K562 (cell line): ENCODE results near the gene MYO16. TPM values are rescaled to one million over a fixed set of nuclear protein-coding genes. Genes with fewer than 3 reads are reported as not detected.

ENCODE experiments used
- CHD7 ChIP-seq: fragments of 200-600 bp; sonication (generic); IDR thresholded peaks from one replicate; pipeline ENCODE4 v1.6.1; 2012; ENCODE audit warnings: mild to moderate bottlenecking, low read depth, low read length, inconsistent platforms
- GTF2A2 ChIP-seq: IDR thresholded peaks from 2 replicates; pipeline ENCODE4 v1.6.1; 2016; ENCODE audit warnings: mild to moderate bottlenecking, missing genetic modification characterization, missing compliant biosample characterization
- HNRNPK ChIP-seq: fragments of 200-400 bp; formaldehyde crosslinking; IDR thresholded peaks from one replicate; pipeline ENCODE4 v1.6.1; 2018; ENCODE audit warnings: mild to moderate bottlenecking, low read depth, low read length; ENCODE audit not compliant: poor library complexity, severe bottlenecking
- HNRNPL ChIP-seq: fragments of 200-400 bp; formaldehyde crosslinking; IDR thresholded peaks from 2 replicates; pipeline ENCODE4 v1.6.1; 2017; ENCODE audit warnings: low read depth, mild to moderate bottlenecking, low read length
- SMAD1 ChIP-seq: fragments of 150-350 bp; IDR thresholded peaks from 2 replicates; pipeline ENCODE4 v1.6.1; 2014; ENCODE audit warnings: low read length, low read depth; ENCODE audit not compliant: partially characterized antibody
- ZNF184 ChIP-seq: sonication (generic); formaldehyde crosslinking; IDR thresholded peaks from 2 replicates; pipeline ENCODE4 v1.5.0; 2020; ENCODE audit warnings: missing genetic modification reagents
- polyA plus RNA-seq, 8 experiments: library from polyadenylated mRNA; depleted of rRNA in 4 of 8; stranded (reverse) in 5 of 8; unstranded in 3 of 8; fragments of >200 nt; fragmentation: Nextera tagmentation in 2 of 8; fragmentation: Illumina TruSeq in 1 of 8; extraction: Ambion mirVana in 2 of 8; extraction: Trizol in 1 of 8; gene quantifications; 2 replicates each; pipeline versions ENCODE4 v1.2.1 to v1.2.3, GENCODE V29; 2011 to 2014; ENCODE audit warnings: inconsistent platforms in 1 of 8, missing spikeins in 1 of 8
- total RNA-seq, 7 experiments: library from RNA; depleted of rRNA in 6 of 7; stranded (reverse); fragments of >200 nt in 6 of 7; fragmentation: Illumina TruSeq in 2 of 7; extraction: Trizol in 2 of 7; gene quantifications; 2 replicates each; pipeline versions ENCODE4 v1.2.1 to v1.2.3, GENCODE V29; 2011 to 2021; ENCODE audit warnings: low replicate concordance in 1 of 7
- TF ChIP-seq, protein P1 (sequence below): sonication (generic); formaldehyde crosslinking; IDR thresholded peaks from 2 replicates; pipeline ENCODE4 v1.5.0; 2020; ENCODE audit warnings: missing genetic modification reagents

The MYO16 gene
- total and polyA plus RNA-seq, 9 of the 15 experiments (the other 6 are each of a cell fraction or from before 2014, with no cell fraction given): 4.3 to 45.7 (median 12.1) TPM

GRCh38 chr13:109180905-109181425, 551.6 kb downstream of the MYO16 start (continued):
- no peak for TF ChIP-seq CHD7
- no peak for TF ChIP-seq HNRNPL
- no peak for TF ChIP-seq ZNF184 (CRISPR knock-in tag)
- TF ChIP-seq, protein P1, sequence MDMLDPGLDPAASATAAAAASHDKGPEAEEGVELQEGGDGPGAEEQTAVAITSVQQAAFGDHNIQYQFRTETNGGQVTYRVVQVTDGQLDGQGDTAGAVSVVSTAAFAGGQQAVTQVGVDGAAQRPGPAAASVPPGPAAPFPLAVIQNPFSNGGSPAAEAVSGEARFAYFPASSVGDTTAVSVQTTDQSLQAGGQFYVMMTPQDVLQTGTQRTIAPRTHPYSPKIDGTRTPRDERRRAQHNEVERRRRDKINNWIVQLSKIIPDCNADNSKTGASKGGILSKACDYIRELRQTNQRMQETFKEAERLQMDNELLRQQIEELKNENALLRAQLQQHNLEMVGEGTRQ (CRISPR knock-in tag): no peak
- no peak for TF ChIP-seq SMAD1
- TF ChIP-seq GTF2A2: no peak
- TF ChIP-seq HNRNPK: no peak
